A204.1 (cell line): ENCODE results near the gene ACY1.

Experiments
- FAIRE-seq: peaks from 2 replicates; lab custom pipeline; 2012; peaks lifted over from hg19 to GRCh38; lab: Jason Lieb, UNC

ACY1 gene

GRCh38 chr3:51945926-51946705 is 37.2 kb upstream of the ACY1 start:
- FAIRE-seq = no peak

DNA sequence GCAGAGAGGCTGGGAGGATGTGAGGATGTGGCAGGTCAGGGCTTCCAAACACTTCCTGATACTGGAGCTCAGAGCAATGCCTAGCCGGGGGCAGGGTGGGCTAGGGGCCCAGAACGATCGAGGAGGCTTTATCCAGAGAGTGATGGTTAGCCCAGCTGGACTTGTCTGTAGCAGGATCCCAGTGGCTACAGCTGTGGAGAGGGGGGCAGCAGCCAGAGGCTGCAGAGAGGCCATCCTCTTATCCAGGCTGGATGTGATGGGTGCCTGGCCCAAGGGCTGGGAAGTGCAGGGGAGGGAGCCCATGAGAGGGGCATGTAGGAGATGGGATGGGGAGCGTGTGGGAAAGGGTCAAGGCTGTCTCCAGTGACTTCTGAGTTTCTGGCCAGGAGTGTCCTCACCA is 36.5 kb upstream of the ACY1 start:
- no peak for FAIRE-seq

GRCh38 chr3:51947215-51947900 is 36.0 kb upstream of the ACY1 start:
- no peak for FAIRE-seq

- no peak for FAIRE-seq
These were observed 35.2 kb upstream of the ACY1 start for GRCh38 chr3:51948016-51948580.

GRCh38 chr3:51949121-51949520 is 34.2 kb upstream of the ACY1 start:
- no peak for FAIRE-seq

DNA sequence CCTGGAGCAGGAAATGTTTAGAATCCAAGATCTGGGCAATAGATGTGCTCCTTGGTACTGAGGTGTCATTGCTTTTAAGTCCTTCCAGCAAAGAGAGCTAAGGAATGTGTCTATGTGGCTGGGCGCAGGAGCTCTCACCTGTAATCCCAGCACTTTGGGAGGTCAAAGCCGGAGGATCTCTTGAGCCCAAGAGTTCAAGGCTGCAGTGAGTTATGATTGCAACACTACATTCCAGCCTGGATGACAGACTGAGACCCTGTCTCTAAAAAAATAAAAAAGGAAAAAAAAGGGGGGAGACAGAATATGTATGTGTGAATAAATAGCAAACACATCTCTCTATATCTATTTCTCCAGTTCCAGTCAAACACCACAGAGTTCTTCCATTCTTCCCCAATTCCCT is 32.4 kb upstream of the ACY1 start:
- FAIRE-seq = no peak

GRCh38 chr3:51953445-51953844 is 29.9 kb upstream of the ACY1 start:
- no peak for FAIRE-seq

DNA sequence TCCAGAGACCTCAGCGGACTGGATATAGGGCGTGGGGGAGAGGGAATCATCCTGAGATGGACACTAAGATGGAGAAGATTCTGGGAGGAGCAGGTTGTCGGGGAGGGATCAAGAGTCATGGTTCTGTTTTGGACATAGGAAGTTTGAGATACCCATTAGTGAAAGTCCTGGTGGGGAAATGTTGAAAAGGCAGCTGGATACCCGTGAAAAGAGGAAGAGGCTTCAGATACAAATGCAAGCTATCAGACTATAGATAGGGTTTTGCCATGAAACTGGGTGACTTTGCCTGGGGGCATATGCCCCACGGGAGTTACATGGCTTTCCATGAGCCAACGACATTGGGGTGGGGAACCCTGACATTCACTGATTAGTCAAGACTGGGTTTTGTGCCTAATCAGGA is 29.2 kb upstream of the ACY1 start:
- FAIRE-seq = no peak

DNA sequence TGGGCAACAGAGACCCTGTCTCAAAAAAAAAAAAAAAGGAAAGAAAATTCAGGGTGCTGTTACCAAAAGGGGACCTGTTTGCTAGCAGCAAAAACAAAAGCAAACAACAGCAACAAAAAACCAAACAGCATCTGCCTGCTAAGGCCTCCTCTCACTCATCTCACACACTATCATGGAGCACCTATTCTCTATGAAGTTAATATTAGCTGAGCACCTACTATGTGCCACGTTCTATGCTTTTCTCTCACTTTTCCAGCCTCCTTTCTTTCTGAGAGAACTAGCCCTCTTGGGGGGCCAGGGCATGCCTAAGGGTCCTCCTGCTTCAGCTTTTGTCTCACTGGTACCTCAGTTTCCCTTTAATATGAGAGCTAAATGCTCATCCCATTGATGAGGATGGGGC is 28.6 kb upstream of the ACY1 start:
- no peak for FAIRE-seq

- FAIRE-seq = no peak
These were observed 28.0 kb upstream of the ACY1 start, which contains the start of gene GPR62 for GRCh38 chr3:51955175-51955892. GPR62 (plus strand) TSS chr3:51955381; CDS start chr3:51955653, 272 bp downstream.

- no peak for FAIRE-seq
These were observed 27.2 kb upstream of the ACY1 start for GRCh38 chr3:51955893-51956770.

DNA sequence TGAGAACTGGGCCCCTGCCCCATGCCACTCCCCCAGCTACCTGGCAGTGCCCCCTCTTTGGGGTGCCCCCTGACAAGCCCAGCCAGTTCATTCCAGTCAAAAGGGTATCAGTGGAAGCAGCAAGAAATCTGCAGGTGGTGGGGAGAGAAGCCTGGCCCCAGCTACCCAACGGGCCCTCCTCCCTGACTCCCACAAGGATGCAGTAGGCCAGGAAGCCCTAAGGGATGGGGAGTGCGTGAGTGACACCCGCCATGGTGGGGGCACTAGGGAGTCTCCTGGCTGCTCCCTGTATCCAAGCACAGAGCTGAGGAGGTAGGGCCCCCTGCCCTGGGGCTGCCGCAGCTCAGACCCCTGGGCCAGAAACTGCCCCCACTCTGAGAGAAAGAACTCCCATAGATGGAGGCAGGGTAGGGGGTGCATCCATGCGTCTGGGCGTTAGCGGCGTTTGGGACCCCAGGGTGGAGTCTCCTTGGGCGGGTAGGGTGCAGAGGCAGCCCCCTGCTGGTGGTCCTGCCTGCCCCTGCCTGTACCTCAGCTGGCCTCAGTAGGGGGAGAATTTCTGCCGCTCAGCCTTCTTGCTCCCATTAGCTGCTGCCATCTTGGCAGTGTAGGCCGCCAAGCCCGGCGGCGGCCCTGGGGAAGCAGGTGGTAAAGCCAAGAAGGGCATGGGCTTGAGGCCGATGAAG is 25.7 kb upstream of the ACY1 start:
- no peak for FAIRE-seq

DNA sequence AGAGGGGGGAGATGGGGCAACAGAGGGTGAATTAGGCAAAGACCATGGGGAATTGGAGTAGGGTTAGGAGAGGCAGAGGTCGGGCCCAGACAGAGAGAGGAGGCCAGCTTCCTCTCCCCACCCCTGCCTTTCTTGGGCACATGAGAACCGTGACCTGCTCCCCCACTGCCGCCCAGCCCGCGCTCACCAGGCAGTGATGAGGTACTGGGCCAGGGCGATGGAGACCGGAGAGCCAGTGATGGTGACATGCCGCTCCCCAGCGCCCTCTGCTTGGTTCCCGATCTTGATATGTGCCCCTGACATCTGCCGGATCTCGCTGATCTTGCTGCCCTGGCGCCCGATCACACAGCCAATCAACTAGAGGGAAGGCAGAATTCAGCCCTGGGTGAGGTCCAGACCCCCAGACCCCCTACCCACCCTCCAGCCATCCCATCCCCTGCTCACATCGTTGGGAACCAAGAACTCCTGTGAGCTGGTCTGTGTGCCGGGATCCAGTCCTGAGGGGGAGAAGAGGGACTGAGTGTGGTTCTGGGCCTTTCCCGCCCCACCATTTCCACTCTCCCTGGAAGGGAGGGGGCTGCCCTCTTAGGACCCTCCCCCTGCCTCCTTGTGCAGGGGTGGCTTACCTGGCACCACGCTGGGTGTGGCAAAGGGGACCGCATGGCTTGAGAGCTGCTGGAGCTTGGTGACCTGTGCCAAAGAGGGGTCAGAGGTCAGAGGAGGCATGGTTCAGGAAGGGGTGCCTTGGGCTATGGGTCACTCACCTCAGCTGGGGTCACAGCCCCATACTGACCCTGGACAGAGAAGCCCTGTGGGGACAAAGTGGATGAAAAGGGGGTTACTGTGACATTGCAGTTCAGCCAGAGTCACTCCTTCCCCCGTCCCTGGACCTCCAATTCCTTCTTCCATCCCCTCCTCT is 24.5 kb upstream of the ACY1 start:
- no peak for FAIRE-seq

- no peak for FAIRE-seq
These were observed 23.7 kb upstream of the ACY1 start for GRCh38 chr3:51959651-51960050.

- FAIRE-seq = no peak
These were observed 22.9 kb upstream of the ACY1 start for GRCh38 chr3:51960386-51960785.

DNA sequence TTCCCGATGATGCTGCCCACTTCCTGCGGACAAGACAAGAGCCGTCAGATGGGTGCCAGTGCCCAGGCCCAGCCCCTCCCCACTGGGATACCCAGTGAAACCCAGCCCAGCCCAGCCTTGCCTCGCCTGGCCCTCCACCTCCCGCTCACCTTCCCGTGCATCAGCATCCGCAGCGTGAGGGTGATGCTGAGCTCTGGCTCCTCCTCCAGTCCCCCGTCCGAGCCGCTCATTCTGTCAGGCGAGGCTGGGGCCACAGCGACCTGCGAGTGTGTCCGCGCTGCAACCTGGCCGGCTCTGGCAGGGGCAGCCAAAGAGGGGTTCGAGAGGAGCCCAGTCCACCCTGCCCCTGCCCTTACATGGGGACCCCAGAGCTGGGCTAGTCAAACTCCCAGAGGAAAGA is 22.3 kb upstream of the ACY1 start:
- FAIRE-seq = no peak

GRCh38 chr3:51961602-51962569 is 21.4 kb upstream of the ACY1 start:
- FAIRE-seq = no peak

GRCh38 chr3:51962854-51963530 is 20.3 kb upstream of the ACY1 start:
- no peak for FAIRE-seq
